ENCODE data around the gene RANBP9. TPM values are rescaled to one million over a fixed set of nuclear protein-coding genes. Genes with fewer than 3 reads are reported as not detected.

The RANBP9 gene
- total and polyA plus RNA-seq, 4 experiments from 2014 or later = 3.4 to 52.9 (median 29.9) TPM

GRCh38 chr6:13574571-13575376 lies 136.9 kb downstream of the RANBP9 start, which contains the start of gene SIRT5:
Gene SIRT5 (plus strand): TSS chr6:13574601. CDS start chr6:13584111, 9,510 bp downstream.
- H3K4me3 ChIP-seq (ENCODE audit: low read length in 2 of 2) = peak within 1 kb of the TSS; percentile 70 to 86
- Mint-ChIP-seq H3K27me3 (no peaks in the 10 kb centered on the region), H3K36me3 (peaks cover under 1 to 7% of the 10 kb centered on the region in 2 donors), H3K27ac (peak within 1 kb of the TSS; percentile 96 to 99 (median 98)), H3K4me1 (peaks cover 13 to 40% (median 24%) of the 10 kb centered on the region in 4 donors), H3K4me3 (peak within 1 kb of the TSS; percentile 92 to 98 (median 96)), H3K9me3 (no peaks in the 10 kb centered on the region)
- no peaks in the 10 kb centered on the region for H3K36me3 ChIP-seq (ENCODE audit: insufficient read depth, low read length)
- ChIA-PET POLR2A (ENCODE audit: partially characterized antibody) (interaction anchor here (0.6 to 3.0 kb wide), 28 partner anchors 8 to 500 kb away, joined by 3 to 90 read pairs (median 4); partner anchors contain the start of genes GFOD1, MCUR1, NOL7 and RANBP9), CTCF (ENCODE audit: partially characterized antibody) (interaction anchor here (0.6 to 6.6 kb wide), 50 partner anchors 8 to 546 kb away, joined by 3 to 74 read pairs (median 4); partner anchors contain the start of genes MCUR1, NOL7 and TBC1D7)
- peak within 1 kb of the TSS; percentile 89 for H3K27ac ChIP-seq (ENCODE audit: low read depth, low read length)
- peak; percentile 76 to 86 (median 80) for DNase-seq
- no peaks in the 10 kb centered on the region for H3K27me3 ChIP-seq (ENCODE audit: insufficient read depth, low read length)
- intact Hi-C loops (cut with micrococcal nuclease) = loop anchor here (1.0 to 5.0 kb wide), 10 partner anchors 41 to 1670 kb away; partner anchors contain the start of genes GFOD1, MCUR1, NOL7 and TBC1D7
- H3K4me1 ChIP-seq (ENCODE audit: insufficient read depth, low read length) = peaks cover 16% of the 10 kb centered on the region
- no peaks in the 10 kb centered on the region for H3K9me3 ChIP-seq (ENCODE audit: control insufficient read depth in 1 of 2, low read length in 2 of 2)

- no peaks in the 10 kb centered on the region for H3K9me3 Mint-ChIP-seq
- Histone ChIP-seq H3K27me3 (ENCODE audit: insufficient read depth, low read length) (no peaks in the 10 kb centered on the region), H3K36me3 (ENCODE audit: insufficient read depth, low read length) (no peaks in the 10 kb centered on the region), H3K27ac (ENCODE audit: low read depth, low read length) (peak overlapping the region; percentile 89), H3K4me1 (ENCODE audit: insufficient read depth, low read length) (peaks cover 16% of the 10 kb centered on the region), H3K9me3 (ENCODE audit: control insufficient read depth in 1 of 2, low read length in 2 of 2) (no peaks in the 10 kb centered on the region), H3K4me3 (ENCODE audit: low read length in 2 of 2) (peak overlapping the region; percentile 70 to 86)
- H3K4me3 Mint-ChIP-seq = peak overlapping the region; percentile 92 to 98 (median 96)
- peaks cover 0 to 7% of the 10 kb centered on the region in 2 donors for H3K36me3 Mint-ChIP-seq
- peaks cover 0 to 2% of the 10 kb centered on the region in 2 donors for H3K27me3 Mint-ChIP-seq
- H3K27ac Mint-ChIP-seq = peak overlapping the region; percentile 96 to 99 (median 98)
- POLR2A ChIA-PET (ENCODE audit: partially characterized antibody) = interaction anchor here (0.8 to 3.0 kb wide), 23 partner anchors 9 to 501 kb away, joined by 3 to 90 read pairs (median 4); partner anchors contain the start of genes GFOD1, MCUR1, NOL7 and RANBP9
- intact Hi-C loops (cut with micrococcal nuclease) = loop anchor here (1.0 to 5.0 kb wide), 8 partner anchors 41 to 1671 kb away; partner anchors contain the start of genes GFOD1, MCUR1, NOL7 and TBC1D7
- CTCF ChIA-PET (ENCODE audit: partially characterized antibody) = interaction anchor here (0.7 to 6.6 kb wide), 39 partner anchors 8 to 547 kb away, joined by 3 to 74 read pairs (median 4); partner anchors contain the start of genes MCUR1, NOL7 and TBC1D7
- peaks cover 13 to 40% (median 24%) of the 10 kb centered on the region in 4 donors for H3K4me1 Mint-ChIP-seq
- DNase-seq = peak; percentile 94 to 97 (median 96)
Observed at GRCh38 chr6:13574149-13574570, 137.5 kb downstream of the RANBP9 start.

GRCh38 chr6:13573669-13574110 lies 137.9 kb downstream of the RANBP9 start:
- CTCF ChIA-PET (ENCODE audit: partially characterized antibody) = interaction anchor here (1.0 to 6.6 kb wide), 12 partner anchors 12 to 245 kb away, joined by 3 to 74 read pairs (median 4); partner anchors contain the start of genes NOL7 and TBC1D7
- Mint-ChIP-seq H3K9me3 (no peaks in the 10 kb centered on the region), H3K4me1 (peaks cover 13 to 40% (median 24%) of the 10 kb centered on the region in 4 donors)

GRCh38 chr6:13572951-13573654 lies 138.5 kb downstream of the RANBP9 start:
- H3K27ac ChIP-seq (ENCODE audit: low read depth, low read length) = no peak overlapping the region
- Mint-ChIP-seq H3K9me3 (no peaks in the 10 kb centered on the region), H3K36me3 (peaks cover 0 to 7% of the 10 kb centered on the region in 2 donors), H3K4me1 (peaks cover 13 to 40% (median 24%) of the 10 kb centered on the region in 4 donors), H3K27me3 (peaks cover 3 to 5% of the 10 kb centered on the region in 2 donors), H3K4me3 (peak overlapping the region; percentile 57 to 95 (median 80)), H3K27ac (peak overlapping the region; percentile 66 to 98 (median 83))
- CTCF ChIA-PET (ENCODE audit: partially characterized antibody) = interaction anchor here (0.8 to 6.6 kb wide), 13 partner anchors 11 to 473 kb away, joined by 3 to 74 read pairs (median 3); partner anchors contain the start of genes NOL7 and TBC1D7
- H3K9me3 ChIP-seq (ENCODE audit: control insufficient read depth in 1 of 2, low read length in 2 of 2) = no peaks in the 10 kb centered on the region
- peaks cover 16% of the 10 kb centered on the region for H3K4me1 ChIP-seq (ENCODE audit: insufficient read depth, low read length)
- POLR2A ChIA-PET (ENCODE audit: partially characterized antibody) = interaction anchor here (1.2 to 3.0 kb wide), 5 partner anchors 15 to 245 kb away, joined by 3 to 38 read pairs (median 6); partner anchors contain the start of genes NOL7, RANBP9 and TBC1D7
- no peak for DNase-seq
- intact Hi-C loops (cut with micrococcal nuclease) = loop anchor here (5.0 kb wide), 1 partner anchor 494 kb away; no protein-coding TSS in a partner anchor
- peak overlapping the region in 1 of 2 donors; percentile 2 for H3K4me3 ChIP-seq (ENCODE audit: low read length in 2 of 2)
- H3K27me3 ChIP-seq (ENCODE audit: insufficient read depth, low read length) = no peaks in the 10 kb centered on the region
- H3K36me3 ChIP-seq (ENCODE audit: insufficient read depth, low read length) = no peaks in the 10 kb centered on the region

More at GRCh38 chr6:13573669-13574110, 137.9 kb downstream of the RANBP9 start:
- POLR2A ChIA-PET (ENCODE audit: partially characterized antibody) = interaction anchor here (1.2 to 3.0 kb wide), 12 partner anchors 15 to 246 kb away, joined by 3 to 90 read pairs (median 8); partner anchors contain the start of genes GFOD1, NOL7, RANBP9 and TBC1D7
- peaks cover 0 to 7% of the 10 kb centered on the region in 2 donors for H3K36me3 Mint-ChIP-seq
- peak in 1 of 5 donors; percentile 1 for DNase-seq
- H3K27me3 Mint-ChIP-seq = peaks cover 0 to 3% of the 10 kb centered on the region in 2 donors
- Histone ChIP-seq H3K4me3 (ENCODE audit: low read length in 2 of 2) (peak overlapping the region in 1 of 2 donors; percentile 2), H3K27ac (ENCODE audit: low read depth, low read length) (no peak overlapping the region), H3K27me3 (ENCODE audit: insufficient read depth, low read length) (no peaks in the 10 kb centered on the region), H3K9me3 (ENCODE audit: control insufficient read depth in 1 of 2, low read length in 2 of 2) (no peaks in the 10 kb centered on the region), H3K36me3 (ENCODE audit: insufficient read depth, low read length) (no peaks in the 10 kb centered on the region), H3K4me1 (ENCODE audit: insufficient read depth, low read length) (peaks cover 16% of the 10 kb centered on the region)
- H3K4me3 Mint-ChIP-seq = peak overlapping the region; percentile 71 to 95 (median 80)
- intact Hi-C loops (cut with micrococcal nuclease) = loop anchor here (1.0 to 5.0 kb wide), 8 partner anchors 42 to 1671 kb away; partner anchors contain the start of genes GFOD1, MCUR1, NOL7 and TBC1D7
- peak overlapping the region; percentile 47 to 98 (median 84) for H3K27ac Mint-ChIP-seq

GRCh38 chr6:13572240-13572639 lies 139.4 kb downstream of the RANBP9 start:
- Mint-ChIP-seq H3K27ac (peak overlapping the region in 5 of 7 donors; percentile 44 to 98 (median 62)), H3K9me3 (no peaks in the 10 kb centered on the region), H3K4me3 (peak overlapping the region in 5 of 8 donors; percentile 13 to 54 (median 44)), H3K4me1 (peaks cover 13 to 40% (median 24%) of the 10 kb centered on the region in 4 donors), H3K27me3 (peaks cover 3 to 5% of the 10 kb centered on the region in 2 donors), H3K36me3 (peaks cover 0 to 7% of the 10 kb centered on the region in 2 donors)
- Histone ChIP-seq H3K4me1 (ENCODE audit: insufficient read depth, low read length) (peaks cover 16% of the 10 kb centered on the region), H3K27ac (ENCODE audit: low read depth, low read length) (no peak overlapping the region), H3K4me3 (ENCODE audit: low read length in 2 of 2) (no peak overlapping the region), H3K9me3 (ENCODE audit: control insufficient read depth in 1 of 2, low read length in 2 of 2) (no peaks in the 10 kb centered on the region), H3K36me3 (ENCODE audit: insufficient read depth, low read length) (no peaks in the 10 kb centered on the region), H3K27me3 (ENCODE audit: insufficient read depth, low read length) (no peaks in the 10 kb centered on the region)
- intact Hi-C loops (cut with micrococcal nuclease) = loop anchor here (5.0 kb wide), 1 partner anchor 495 kb away; no protein-coding TSS in a partner anchor
- ChIA-PET POLR2A (ENCODE audit: partially characterized antibody) (no interaction called here), CTCF (ENCODE audit: partially characterized antibody) (interaction anchor here (0.8 to 6.6 kb wide), 8 partner anchors 11 to 474 kb away, joined by 3 to 74 read pairs (median 3); partner anchors contain the start of gene NOL7)
- no peak for DNase-seq
